Mucosa of stomach (tissue), 1 donor: ENCODE measurements around the gene CHIC2.

Experiments
- H3K27me3 ChIP-seq: one replicate; pipeline ENCODE4 v1.7.0; 2013; ENCODE audit warnings: mild to moderate bottlenecking, low read length; ENCODE audit not compliant: control insufficient read depth, insufficient read depth
- H3K36me3 ChIP-seq: one replicate; pipeline ENCODE4 v1.7.0; 2013; ENCODE audit warnings: low read length; ENCODE audit not compliant: control insufficient read depth, insufficient read depth
- H3K4me1 ChIP-seq: one replicate; pipeline ENCODE4 v1.7.0; 2013; ENCODE audit warnings: mild to moderate bottlenecking, low read length; ENCODE audit not compliant: control insufficient read depth, insufficient read depth
- H3K4me3 ChIP-seq: one replicate; pipeline ENCODE4 v1.7.0; 2013; ENCODE audit warnings: low read length
- H3K9ac ChIP-seq: one replicate; pipeline ENCODE4 v1.7.0; 2013; ENCODE audit warnings: mild to moderate bottlenecking, low read length, moderate library complexity
- H3K9me3 ChIP-seq: one replicate; pipeline ENCODE4 v1.7.0; 2013; ENCODE audit warnings: mild to moderate bottlenecking, low read length, moderate library complexity; ENCODE audit not compliant: control insufficient read depth
- donor health status: Pancreatic carcinoma.

The CHIC2 gene

DNA sequence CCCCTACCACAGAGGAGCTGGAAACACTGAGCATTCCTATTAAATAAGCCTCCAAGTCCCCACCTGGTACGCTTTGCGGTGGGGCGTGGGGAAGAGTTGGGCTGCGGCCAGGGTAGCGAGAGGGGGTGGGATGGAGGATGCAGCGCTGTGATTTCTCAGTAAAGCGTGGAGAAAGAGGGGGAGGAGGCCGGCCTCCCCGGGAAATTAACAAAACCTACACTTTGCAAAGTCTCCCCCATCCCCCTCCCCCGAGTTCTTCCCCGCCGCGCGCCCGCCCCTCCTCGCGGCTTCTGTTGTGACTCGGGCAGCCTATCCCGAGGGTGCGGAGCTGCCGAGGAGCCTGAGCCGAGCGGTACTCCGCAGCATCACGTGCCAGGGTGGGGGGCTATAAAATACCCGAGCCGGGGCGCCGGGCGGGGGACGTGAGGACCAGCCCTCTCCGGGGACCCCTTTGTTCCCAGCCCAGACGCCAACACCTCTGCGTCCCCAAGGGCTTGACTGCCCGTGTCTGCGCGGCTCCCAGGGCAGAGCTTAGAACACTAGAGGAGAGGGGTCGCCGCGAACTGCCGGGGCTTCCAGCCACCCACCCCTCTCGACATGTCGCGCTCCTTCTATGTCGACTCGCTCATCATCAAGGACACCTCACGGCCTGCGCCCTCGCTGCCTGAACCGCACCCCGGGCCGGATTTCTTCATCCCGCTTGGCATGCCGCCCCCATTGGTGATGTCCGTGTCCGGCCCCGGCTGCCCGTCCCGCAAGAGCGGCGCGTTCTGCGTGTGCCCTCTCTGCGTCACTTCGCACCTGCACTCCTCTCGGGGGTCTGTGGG, 35.6 kb upstream of the CHIC2 start, which contains the start of gene GSX2:
GSX2 (plus strand) TSS at position 416 of the 827 bp plus-strand sequence; CDS start at position 598, 182 bp downstream.
- Histone ChIP-seq H3K4me3 (no peak within 1 kb of the TSS), H3K4me1 (peaks cover 32% of the 10 kb centered on the region), H3K9me3 (no peaks in the 10 kb centered on the region), H3K9ac (no peak within 1 kb of the TSS), H3K36me3 (no peaks in the 10 kb centered on the region), H3K27me3 (peaks cover 100% of the 10 kb centered on the region)

DNA sequence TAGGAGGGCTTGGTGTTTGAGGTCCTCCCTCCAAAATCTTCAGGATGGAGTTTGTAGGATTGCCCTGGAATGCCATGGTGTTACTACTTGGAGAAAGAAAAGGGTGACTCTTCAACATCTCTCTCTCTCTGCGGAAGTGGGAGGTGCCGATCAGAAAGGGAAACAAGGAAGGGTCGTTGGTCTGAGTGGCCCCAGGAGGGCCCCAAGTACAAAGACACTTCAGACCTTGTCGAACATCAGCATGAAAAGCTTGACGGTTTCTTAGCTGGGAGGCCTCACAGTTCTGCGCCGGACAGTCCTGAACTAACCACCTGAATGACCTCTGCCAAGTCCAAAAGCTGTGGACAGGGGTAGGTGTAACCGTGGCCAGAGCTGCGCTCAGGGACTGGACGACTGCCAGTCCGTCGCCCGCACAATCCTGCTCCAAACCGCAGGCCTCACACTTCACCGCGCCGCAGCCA, 34.9 kb upstream of the CHIC2 start:
- peaks cover 32% of the 10 kb centered on the region for H3K4me1 ChIP-seq
- H3K9ac ChIP-seq = no peak overlapping the region
- no peak overlapping the region for H3K4me3 ChIP-seq
- H3K36me3 ChIP-seq = no peaks in the 10 kb centered on the region
- H3K9me3 ChIP-seq = no peaks in the 10 kb centered on the region
- peaks cover 100% of the 10 kb centered on the region for H3K27me3 ChIP-seq

DNA sequence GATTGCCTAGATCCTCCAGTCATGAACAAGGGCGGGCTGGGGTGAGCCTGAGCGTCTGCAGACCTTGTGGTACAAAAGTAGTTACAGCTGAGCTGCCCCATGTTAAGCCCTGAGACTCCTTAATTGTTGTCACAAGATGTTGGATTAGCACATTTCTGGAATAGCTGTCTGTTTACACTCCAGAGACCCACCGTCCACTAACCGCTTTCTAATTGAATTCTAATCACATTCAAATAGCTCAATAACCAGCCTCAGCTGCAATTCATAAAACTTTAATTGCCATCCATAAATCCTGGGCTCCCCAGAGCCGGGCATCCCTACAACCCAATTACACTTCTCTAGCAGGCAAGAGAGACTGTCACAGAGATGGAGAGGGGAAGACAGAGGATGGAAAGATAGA, 34.0 kb upstream of the CHIC2 start:
- no peak overlapping the region for H3K4me3 ChIP-seq
- peaks cover 29% of the 10 kb centered on the region for H3K4me1 ChIP-seq
- no peak overlapping the region for H3K9ac ChIP-seq
- H3K27me3 ChIP-seq = peaks cover 100% of the 10 kb centered on the region
- no peaks in the 10 kb centered on the region for H3K36me3 ChIP-seq
- no peaks in the 10 kb centered on the region for H3K9me3 ChIP-seq

DNA sequence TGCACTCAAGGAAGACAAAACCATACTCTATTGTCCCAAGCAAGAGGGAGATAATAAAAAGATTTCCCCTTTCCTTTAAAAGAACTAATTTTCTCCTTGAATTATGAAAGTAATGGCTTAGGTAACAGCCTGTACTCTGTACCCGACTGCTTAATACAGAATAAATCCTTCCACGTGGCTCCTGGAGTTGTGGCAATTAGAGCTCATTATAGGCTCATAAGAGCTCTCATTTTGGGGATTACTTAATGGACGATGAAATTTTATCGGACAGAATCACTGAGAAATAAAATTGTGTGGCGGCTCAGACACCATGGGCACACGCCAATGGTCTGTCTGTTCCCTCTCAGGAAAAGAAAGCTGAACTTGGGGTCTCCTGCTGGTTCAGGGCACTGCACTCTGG, 32.7 kb upstream of the CHIC2 start:
- H3K27me3 ChIP-seq = peaks cover 100% of the 10 kb centered on the region
- H3K9me3 ChIP-seq = no peaks in the 10 kb centered on the region
- peaks cover 38% of the 10 kb centered on the region for H3K4me1 ChIP-seq
- H3K4me3 ChIP-seq = no peak overlapping the region
- no peak overlapping the region for H3K9ac ChIP-seq
- no peaks in the 10 kb centered on the region for H3K36me3 ChIP-seq

DNA sequence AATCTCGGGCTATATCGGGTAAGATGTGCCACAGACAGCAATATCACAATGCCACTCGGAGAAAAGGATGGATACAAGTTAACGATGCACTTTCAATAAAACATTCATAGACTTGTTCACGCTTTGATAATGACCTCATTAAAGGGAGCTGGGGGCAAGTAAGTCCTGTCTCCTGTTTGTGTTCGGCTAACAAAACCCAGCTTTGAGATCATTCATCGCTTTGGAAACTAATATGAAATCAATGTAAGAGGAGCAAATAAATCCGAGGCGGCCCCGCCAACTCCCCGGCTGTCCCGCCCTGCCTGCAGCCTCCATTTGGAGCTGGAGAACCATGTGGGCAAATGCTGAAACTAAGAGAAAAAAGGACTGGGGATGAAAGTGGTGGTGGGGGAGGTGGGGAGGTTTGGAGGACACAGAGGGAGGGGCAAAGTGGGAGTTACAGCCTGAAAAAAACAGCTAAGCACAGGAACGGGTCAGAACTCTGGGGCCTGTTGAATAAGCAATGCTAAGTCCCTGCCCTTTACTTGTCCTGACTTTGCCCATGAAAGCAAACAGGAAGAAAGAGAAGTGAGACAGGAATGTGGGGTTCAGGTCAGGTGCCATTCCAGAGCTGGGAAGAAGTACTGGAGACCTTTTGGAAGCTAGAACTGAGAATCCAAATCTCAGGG, 32.0 kb upstream of the CHIC2 start:
- Histone ChIP-seq H3K4me1 (peaks cover 40% of the 10 kb centered on the region), H3K36me3 (no peaks in the 10 kb centered on the region), H3K27me3 (peaks cover 98% of the 10 kb centered on the region), H3K9ac (no peak overlapping the region), H3K4me3 (no peak overlapping the region), H3K9me3 (no peaks in the 10 kb centered on the region)

DNA sequence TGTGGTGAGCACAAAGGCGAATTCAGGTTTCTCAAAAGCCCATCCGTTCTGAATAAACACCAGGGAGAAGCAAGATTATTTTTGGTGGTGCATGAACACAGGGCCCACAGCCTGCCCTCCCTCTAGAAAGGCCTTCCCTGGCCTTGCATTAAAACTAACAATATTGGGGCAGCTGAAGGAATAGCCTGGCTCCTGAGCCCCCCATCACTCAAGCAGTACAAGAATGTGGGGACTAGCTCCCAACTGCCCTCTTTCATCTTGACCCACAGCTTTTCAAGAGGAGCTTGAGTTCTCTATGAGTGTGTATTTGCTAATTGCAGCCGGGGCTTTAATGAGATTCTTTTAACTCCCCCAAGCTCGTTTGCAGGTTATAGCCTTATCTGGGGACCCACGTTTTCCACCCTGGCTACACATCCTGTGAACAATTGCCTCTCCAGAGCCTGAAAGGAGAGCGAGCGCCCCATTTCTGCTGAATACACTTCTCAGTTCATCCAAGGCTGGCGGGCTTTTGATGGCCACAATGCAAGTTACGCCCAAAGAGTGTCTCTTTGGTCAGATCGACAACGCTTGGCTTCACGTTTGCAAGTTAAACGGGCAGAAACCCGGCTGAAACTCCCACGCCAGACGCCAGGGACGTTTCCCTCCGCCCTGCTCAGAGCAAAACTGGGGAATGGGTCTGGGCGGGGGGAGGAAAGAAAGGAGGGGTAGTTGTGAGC, 30.9 kb upstream of the CHIC2 start:
- no peak overlapping the region for H3K9ac ChIP-seq
- H3K27me3 ChIP-seq = peaks cover 98% of the 10 kb centered on the region
- no peaks in the 10 kb centered on the region for H3K9me3 ChIP-seq
- no peak overlapping the region for H3K4me3 ChIP-seq
- H3K4me1 ChIP-seq = peaks cover 35% of the 10 kb centered on the region
- H3K36me3 ChIP-seq = no peaks in the 10 kb centered on the region

DNA sequence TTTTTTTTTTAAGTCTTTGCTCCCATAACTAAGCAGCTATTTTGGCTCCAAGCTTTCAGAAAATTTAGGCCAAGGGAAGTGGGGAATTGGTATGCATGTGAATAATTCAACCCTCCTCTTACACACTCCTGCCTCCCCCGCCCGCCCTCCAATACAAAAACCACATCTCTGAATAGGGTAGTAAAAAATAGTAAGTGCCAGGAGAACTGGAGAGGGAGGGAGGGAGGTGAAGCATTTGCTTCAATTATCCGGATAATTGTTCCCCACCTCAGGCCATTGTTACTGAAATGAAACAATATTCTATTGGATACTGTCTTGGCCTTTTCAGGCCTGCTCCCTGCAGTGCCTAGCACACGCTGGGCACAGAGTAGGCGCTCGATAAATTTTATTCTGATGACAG, 30.0 kb upstream of the CHIC2 start:
- H3K4me1 ChIP-seq = peaks cover 27% of the 10 kb centered on the region
- no peaks in the 10 kb centered on the region for H3K9me3 ChIP-seq
- H3K36me3 ChIP-seq = no peaks in the 10 kb centered on the region
- no peak overlapping the region for H3K4me3 ChIP-seq
- peaks cover 89% of the 10 kb centered on the region for H3K27me3 ChIP-seq
- H3K9ac ChIP-seq = no peak overlapping the region

DNA sequence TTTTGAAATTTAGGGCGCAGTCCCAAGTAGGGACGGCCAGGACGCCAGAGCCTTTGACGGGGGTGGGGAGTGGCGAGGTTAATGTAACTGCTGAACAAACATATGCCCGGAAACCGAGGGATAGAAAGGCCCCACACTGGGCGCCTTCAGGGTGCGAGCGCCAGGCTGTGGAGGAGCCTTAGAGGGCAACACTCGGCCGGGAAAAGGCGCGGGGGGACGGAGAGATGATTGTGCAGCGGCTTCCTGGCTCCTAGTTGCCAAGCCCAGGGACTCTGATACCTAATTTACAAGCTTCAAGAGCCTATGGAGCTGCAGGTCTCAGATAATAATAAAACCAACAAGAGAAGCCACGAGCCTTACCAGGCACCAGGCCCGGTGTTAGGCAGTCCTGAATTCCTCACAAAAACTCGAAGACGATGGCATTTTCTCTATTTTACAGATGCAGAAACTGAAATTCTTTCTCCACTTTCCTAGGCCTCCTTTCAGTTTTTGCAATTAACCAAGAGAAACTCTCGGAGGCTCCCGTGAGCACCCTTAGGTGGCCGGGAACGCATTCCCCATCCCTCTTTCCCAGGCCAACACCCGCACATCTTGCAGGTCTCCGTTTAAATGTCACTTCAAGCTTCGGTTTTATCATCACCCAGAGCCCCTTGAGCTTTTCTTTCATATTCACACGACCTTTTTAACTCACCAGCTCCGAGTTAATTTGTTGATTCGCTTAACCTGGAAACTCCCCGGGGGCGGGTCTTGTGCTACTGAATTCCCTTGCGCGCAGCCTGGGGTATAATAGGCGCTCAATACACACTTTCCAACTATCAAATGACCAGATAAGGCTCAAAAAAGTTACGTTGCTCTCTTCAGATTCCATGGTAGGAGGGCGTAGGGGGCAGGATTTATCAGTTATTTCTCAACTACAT, 29.2 kb upstream of the CHIC2 start:
- no peak overlapping the region for H3K4me3 ChIP-seq
- H3K27me3 ChIP-seq = peaks cover 84% of the 10 kb centered on the region
- peaks cover 25% of the 10 kb centered on the region for H3K4me1 ChIP-seq
- no peaks in the 10 kb centered on the region for H3K9me3 ChIP-seq
- H3K9ac ChIP-seq = no peak overlapping the region
- H3K36me3 ChIP-seq = no peaks in the 10 kb centered on the region

DNA sequence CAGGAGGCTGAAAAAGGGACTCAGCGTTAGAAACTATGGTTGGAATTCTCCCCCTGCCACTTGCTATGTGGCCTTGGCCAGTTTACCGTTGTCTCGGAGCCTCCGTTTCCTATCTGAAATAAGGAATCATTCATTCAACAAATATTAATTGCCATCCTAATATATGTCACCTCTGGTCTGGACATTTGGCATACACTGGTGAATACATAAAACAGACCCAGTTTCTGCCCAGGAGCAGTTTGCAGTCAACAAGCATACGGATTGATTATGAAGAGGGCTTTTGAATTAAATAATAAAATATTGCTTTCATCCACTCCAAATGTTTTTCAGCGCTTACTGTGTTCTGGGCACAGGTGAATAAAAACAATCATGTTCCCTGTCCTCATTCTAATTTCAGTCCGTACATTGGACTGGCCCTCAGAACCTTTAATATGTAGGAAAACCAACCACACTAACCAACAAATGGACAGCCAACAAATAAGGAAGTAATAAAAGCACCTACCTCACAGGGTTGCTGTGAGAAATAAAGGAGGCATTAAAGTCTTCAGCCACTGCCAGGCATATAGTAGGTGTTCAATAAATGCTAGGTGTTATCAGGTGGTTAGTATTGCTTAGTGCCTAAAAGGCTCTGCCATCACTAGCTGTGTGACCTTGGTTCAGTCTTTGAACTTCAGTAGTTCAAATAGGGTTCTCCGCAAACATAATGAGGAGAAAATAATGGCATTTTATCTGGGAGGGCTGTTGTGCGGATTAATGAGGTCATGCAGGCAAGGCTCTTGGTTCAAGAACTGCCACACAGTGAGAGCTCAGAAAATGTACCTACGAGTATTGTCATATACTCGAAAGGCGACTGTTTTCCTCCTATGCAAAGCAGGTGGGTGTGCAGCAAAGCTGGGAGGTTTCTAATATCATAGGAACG, 28.3 kb upstream of the CHIC2 start:
- H3K9me3 ChIP-seq = no peaks in the 10 kb centered on the region
- H3K36me3 ChIP-seq = no peaks in the 10 kb centered on the region
- peaks cover 75% of the 10 kb centered on the region for H3K27me3 ChIP-seq
- peaks cover 25% of the 10 kb centered on the region for H3K4me1 ChIP-seq
- H3K4me3 ChIP-seq = no peak overlapping the region
- H3K9ac ChIP-seq = no peak overlapping the region

DNA sequence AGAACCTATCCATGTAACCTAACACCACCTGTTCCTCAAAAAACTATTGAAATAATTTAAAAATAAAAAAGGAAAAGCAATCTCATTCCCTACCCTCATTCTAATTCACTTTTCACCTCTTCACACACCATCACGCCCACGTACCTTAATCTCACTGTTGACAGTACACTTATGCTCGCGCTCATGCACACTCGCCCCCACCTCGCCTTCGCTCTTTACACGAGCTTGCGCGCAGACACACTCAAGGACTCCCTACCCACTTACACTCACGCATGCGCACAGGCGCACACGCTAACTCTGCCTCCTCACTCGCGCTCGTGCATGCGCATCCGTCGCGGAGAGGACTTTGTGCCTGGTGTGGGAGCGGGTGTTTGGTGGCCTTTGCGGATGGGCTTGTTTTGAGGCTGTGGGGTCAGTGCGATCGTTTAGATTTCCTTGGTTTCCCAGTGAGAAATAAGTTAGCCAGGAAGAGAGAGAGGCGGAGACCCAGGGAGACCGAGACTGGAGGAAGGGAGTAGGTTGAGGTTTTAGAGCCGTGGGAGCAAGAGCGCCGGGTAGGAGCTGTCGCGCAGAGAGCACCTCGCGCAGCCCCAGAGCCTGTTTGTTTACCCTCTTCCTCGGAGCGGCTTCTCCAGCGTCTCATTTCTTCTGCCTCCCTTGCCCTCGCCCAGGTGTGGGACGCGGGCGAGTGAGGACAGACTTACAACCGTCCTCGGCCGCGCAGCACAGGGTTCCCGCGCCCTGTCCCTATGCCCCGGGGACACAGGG, 27.4 kb upstream of the CHIC2 start:
- peaks cover 67% of the 10 kb centered on the region for H3K27me3 ChIP-seq
- peaks cover 25% of the 10 kb centered on the region for H3K4me1 ChIP-seq
- no peak overlapping the region for H3K9ac ChIP-seq
- no peaks in the 10 kb centered on the region for H3K9me3 ChIP-seq
- H3K4me3 ChIP-seq = peak overlapping the region; percentile 36
- H3K36me3 ChIP-seq = no peaks in the 10 kb centered on the region
